HFFc6 (cell line): Measurements from ENCODE around the gene COL4A2. TPM values are rescaled to one million over a fixed set of nuclear protein-coding genes. Genes with fewer than 3 reads are reported as not detected.
A peak's percentile ranks its signal among the peaks of the same experiment; 100 is the strongest.

Experiments used
- DNase-seq: peaks from one replicate; pipeline ENCODE4 v3.0.0-alpha.2; 2018
- H3K27ac Mint-ChIP-seq: 2 replicates; pipeline ENCODE4 v1.8.0; 2020; ENCODE audit warnings: mild to moderate bottlenecking, mixed read lengths
- H3K27me3 Mint-ChIP-seq: 2 replicates; pipeline ENCODE4 v1.8.0; 2021; ENCODE audit warnings: mild to moderate bottlenecking, moderate library complexity, mixed read lengths; ENCODE audit not compliant: insufficient read depth
- H3K36me3 Mint-ChIP-seq: 2 replicates; pipeline ENCODE4 v1.8.0; 2021; ENCODE audit warnings: low read depth, mixed read lengths
- H3K4me1 Mint-ChIP-seq: 2 replicates; pipeline ENCODE4 v1.8.0; 2020; ENCODE audit warnings: low read depth, mixed read lengths
- H3K4me3 Mint-ChIP-seq: 2 replicates; pipeline ENCODE4 v1.8.0; 2020; ENCODE audit warnings: mild to moderate bottlenecking, moderate library complexity, mixed read lengths
- H3K9me3 Mint-ChIP-seq: 2 replicates; pipeline ENCODE4 v1.8.0; 2020; ENCODE audit warnings: mild to moderate bottlenecking, mixed read lengths
- total RNA-seq, 6 experiments: library from RNA; stranded (reverse); fragmentation: NEBNext Ultra II Directional; extraction: Animal tissue kit (Norgen Biotek cat#: 25700); gene quantifications; 2 replicates in 1 of 6; 3 replicates in 5 of 6; pipeline ENCODE4 v1.2.3, GENCODE V29; 2021
- TF ChIP-seq, protein P1 (sequence below): fragments of 200-600 bp; sonication (generic); IDR thresholded peaks from 2 replicates; pipeline ENCODE4 v1.5.0; 2021; ENCODE audit warnings: antibody characterized with exemption, mild to moderate bottlenecking

Gene COL4A2
- total RNA-seq, 6 experiments from 2014 or later: 202 to 327 (median 217) TPM

DNA sequence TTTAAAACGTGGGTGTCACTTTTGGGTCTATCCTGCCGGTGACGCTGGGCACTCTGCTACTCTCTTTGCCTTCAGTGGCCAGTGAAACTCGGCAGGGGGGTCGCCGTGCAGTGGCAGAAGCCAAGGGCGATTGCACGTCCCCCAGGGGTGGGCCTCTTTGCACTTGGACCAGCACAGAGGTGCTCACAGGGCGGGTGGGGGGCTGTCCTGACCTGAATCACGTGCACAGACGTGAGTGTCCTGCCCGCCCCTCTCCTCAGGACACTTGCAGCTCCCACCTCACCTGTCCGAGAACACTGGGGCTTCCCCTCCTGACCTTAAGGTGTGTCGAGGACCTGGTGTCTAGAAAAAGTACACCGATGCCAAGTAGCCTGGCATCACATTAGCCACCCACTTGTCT, 16.3 kb upstream of the COL4A2 start:
- no peak for DNase-seq
- no peaks in the 10 kb centered on the region; the same call in 1 of the 2 replicates for H3K27me3 Mint-ChIP-seq
- peaks cover 31% of the 10 kb centered on the region for H3K36me3 Mint-ChIP-seq
- H3K27ac Mint-ChIP-seq: peak overlapping the region; percentile 56; the same call in 1 of the 2 replicates
- H3K4me3 Mint-ChIP-seq: no peak overlapping the region
- TF ChIP-seq, protein P1, sequence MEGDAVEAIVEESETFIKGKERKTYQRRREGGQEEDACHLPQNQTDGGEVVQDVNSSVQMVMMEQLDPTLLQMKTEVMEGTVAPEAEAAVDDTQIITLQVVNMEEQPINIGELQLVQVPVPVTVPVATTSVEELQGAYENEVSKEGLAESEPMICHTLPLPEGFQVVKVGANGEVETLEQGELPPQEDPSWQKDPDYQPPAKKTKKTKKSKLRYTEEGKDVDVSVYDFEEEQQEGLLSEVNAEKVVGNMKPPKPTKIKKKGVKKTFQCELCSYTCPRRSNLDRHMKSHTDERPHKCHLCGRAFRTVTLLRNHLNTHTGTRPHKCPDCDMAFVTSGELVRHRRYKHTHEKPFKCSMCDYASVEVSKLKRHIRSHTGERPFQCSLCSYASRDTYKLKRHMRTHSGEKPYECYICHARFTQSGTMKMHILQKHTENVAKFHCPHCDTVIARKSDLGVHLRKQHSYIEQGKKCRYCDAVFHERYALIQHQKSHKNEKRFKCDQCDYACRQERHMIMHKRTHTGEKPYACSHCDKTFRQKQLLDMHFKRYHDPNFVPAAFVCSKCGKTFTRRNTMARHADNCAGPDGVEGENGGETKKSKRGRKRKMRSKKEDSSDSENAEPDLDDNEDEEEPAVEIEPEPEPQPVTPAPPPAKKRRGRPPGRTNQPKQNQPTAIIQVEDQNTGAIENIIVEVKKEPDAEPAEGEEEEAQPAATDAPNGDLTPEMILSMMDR: no peak
- peaks cover 24% of the 10 kb centered on the region for H3K4me1 Mint-ChIP-seq
- H3K9me3 Mint-ChIP-seq: no peaks in the 10 kb centered on the region

DNA sequence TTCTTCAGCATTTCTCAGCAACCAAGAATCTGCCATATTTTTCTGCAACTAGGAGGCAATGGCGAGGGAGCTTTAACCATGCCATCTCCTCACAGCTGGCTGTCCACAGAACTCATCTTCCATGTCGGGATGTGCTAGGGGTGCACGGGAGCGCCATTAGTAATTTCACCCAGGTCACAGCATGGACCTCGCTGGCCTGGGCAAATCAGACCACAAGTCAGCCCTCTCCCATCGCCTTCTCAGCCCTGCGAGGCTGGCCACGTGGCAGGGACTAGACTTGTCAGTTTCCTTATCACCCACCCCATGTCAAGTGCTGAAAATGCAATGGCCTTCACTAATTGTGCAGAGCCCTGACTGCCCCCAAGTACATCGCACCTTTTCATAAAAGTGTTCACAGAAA, 15.8 kb upstream of the COL4A2 start:
- DNase-seq: no peak
- H3K4me3 Mint-ChIP-seq: no peak overlapping the region; the same call in 1 of the 2 replicates
- H3K4me1 Mint-ChIP-seq: peaks cover 20% of the 10 kb centered on the region
- no peaks in the 10 kb centered on the region; the same call in 1 of the 2 replicates for H3K27me3 Mint-ChIP-seq
- H3K9me3 Mint-ChIP-seq: no peaks in the 10 kb centered on the region
- H3K27ac Mint-ChIP-seq: peak overlapping the region; percentile 56; the same call in 1 of the 2 replicates
- TF ChIP-seq, protein P1: no peak
- H3K36me3 Mint-ChIP-seq: peaks cover 28% of the 10 kb centered on the region

DNA sequence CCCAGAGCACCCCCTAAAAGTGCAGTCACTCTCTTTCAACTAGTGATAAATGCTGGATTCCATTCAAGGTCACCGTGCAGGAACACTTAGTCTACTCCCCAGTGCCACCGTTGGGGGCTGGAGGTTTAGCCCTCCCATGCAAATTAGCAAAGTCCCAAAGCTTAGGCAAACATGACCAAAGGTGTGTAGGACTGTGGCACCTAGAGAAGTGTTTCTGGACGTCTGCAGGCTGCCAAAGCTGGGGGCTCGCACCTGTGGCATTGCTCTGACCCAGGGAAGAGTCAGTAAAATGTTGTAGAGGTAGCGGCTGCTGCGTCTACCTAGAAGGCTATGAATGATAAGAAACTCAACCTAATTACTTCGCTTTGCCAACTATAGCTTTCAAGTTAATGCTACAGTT, 14.0 kb upstream of the COL4A2 start:
- Mint-ChIP-seq H3K27ac (no peak overlapping the region), H3K36me3 (peaks cover 19% of the 10 kb centered on the region; the same call in 1 of the 2 replicates), H3K27me3 (no peaks in the 10 kb centered on the region; the same call in 1 of the 2 replicates), H3K4me3 (no peak overlapping the region), H3K4me1 (peaks cover 6% of the 10 kb centered on the region), H3K9me3 (no peaks in the 10 kb centered on the region)
- no peak for DNase-seq
- TF ChIP-seq, protein P1: no peak

DNA sequence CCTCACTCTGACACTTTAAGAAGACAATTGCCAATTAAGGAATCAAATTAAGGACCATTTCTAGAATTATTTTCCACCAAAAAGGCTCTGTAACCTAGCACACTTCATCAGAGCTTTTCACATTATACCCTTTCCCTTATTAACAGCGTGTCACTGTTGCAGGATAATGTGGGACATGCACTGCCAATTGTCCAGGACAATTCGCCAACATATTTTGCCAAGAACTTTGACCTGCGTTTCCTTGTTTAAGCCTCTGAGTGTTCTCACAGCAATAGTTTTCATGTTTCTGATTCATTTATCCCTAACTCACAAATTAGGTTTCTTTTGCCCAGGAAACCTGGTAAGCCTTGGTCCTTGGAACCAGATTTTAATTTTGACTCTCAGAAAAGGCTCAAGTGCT, 13.4 kb upstream of the COL4A2 start:
- Mint-ChIP-seq H3K27ac (no peak overlapping the region), H3K4me3 (no peak overlapping the region), H3K4me1 (peaks cover 6% of the 10 kb centered on the region), H3K36me3 (peaks cover 19% of the 10 kb centered on the region; the same call in 1 of the 2 replicates), H3K27me3 (no peaks in the 10 kb centered on the region; the same call in 1 of the 2 replicates), H3K9me3 (no peaks in the 10 kb centered on the region)
- DNase-seq: no peak
- TF ChIP-seq, protein P1: no peak

DNA sequence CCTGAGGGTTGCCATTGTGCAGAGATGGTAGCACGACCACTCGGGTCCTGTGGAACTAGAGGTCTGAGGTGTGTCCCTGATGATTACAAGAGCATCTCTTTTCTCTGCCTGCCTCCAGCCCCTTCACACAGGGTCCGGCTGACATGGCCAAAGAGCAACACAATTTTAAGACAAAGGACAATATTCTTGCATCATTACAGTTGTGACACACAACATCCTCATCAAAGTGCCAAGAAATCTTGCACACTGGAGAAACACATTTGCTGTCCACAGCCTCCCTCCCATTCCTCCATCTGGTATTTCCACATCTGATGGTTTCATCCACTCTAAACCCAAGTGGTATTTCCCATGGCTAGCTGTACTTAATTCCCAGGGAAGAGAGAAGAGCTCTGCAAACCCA, 12.9 kb upstream of the COL4A2 start:
- TF ChIP-seq, protein P1: no peak
- Mint-ChIP-seq H3K27ac (no peak overlapping the region), H3K4me1 (peaks cover 6% of the 10 kb centered on the region), H3K36me3 (peaks cover 19% of the 10 kb centered on the region; the same call in 1 of the 2 replicates), H3K9me3 (no peaks in the 10 kb centered on the region), H3K4me3 (no peak overlapping the region), H3K27me3 (no peaks in the 10 kb centered on the region; the same call in 1 of the 2 replicates)
- DNase-seq: no peak
